Rectal smooth muscle tissue (tissue), 1 donor: ENCODE results near the gene UBTF.

Experiments
- H3K27ac ChIP-seq: one replicate; pipeline ENCODE4 v1.7.0; 2013; ENCODE audit warnings: low read depth, low read length, inconsistent platforms
- H3K27me3 ChIP-seq: one replicate; pipeline ENCODE4 v1.7.0; 2013; ENCODE audit warnings: low read length; ENCODE audit not compliant: control insufficient read depth, insufficient read depth
- H3K36me3 ChIP-seq: one replicate; pipeline ENCODE4 v1.7.0; 2013; ENCODE audit warnings: low read length; ENCODE audit not compliant: control insufficient read depth, insufficient read depth
- H3K4me1 ChIP-seq: one replicate; pipeline ENCODE4 v1.7.0; 2013; ENCODE audit warnings: low read length; ENCODE audit not compliant: control insufficient read depth, insufficient read depth
- H3K4me3 ChIP-seq: one replicate; pipeline ENCODE4 v1.7.0; 2013; ENCODE audit warnings: low read length
- H3K9ac ChIP-seq: one replicate; pipeline ENCODE4 v1.7.0; 2013; ENCODE audit warnings: low read length

The UBTF gene

GRCh38 chr17:44207319-44207718, 12.2 kb downstream of the UBTF start:
- Histone ChIP-seq H3K27ac (no peak overlapping the region), H3K4me1 (peaks cover 8% of the 10 kb centered on the region)

GRCh38 chr17:44206825-44207155, 12.7 kb downstream of the UBTF start:
- peaks cover 8% of the 10 kb centered on the region for H3K4me1 ChIP-seq
- no peak overlapping the region for H3K4me3 ChIP-seq
- no peak overlapping the region for H3K27ac ChIP-seq
- H3K36me3 ChIP-seq: peaks cover 33% of the 10 kb centered on the region
- no peak overlapping the region for H3K9ac ChIP-seq
- no peaks in the 10 kb centered on the region for H3K27me3 ChIP-seq

More at GRCh38 chr17:44207319-44207718, 12.2 kb downstream of the UBTF start:
- Histone ChIP-seq H3K9ac (no peak overlapping the region), H3K36me3 (peaks cover 33% of the 10 kb centered on the region), H3K4me3 (no peak overlapping the region), H3K27me3 (no peaks in the 10 kb centered on the region)

- Histone ChIP-seq H3K36me3 (peaks cover 27% of the 10 kb centered on the region), H3K27ac (no peak overlapping the region), H3K9ac (no peak overlapping the region), H3K4me3 (no peak overlapping the region), H3K27me3 (no peaks in the 10 kb centered on the region), H3K4me1 (peaks cover 8% of the 10 kb centered on the region)
These were observed 13.3 kb downstream of the UBTF start for GRCh38 chr17:44205962-44206824.

GRCh38 chr17:44204441-44204882, 15.0 kb downstream of the UBTF start:
- H3K36me3 ChIP-seq: peaks cover 19% of the 10 kb centered on the region
- H3K4me3 ChIP-seq: no peak overlapping the region
- H3K9ac ChIP-seq: no peak overlapping the region
- no peaks in the 10 kb centered on the region for H3K4me1 ChIP-seq
- H3K27me3 ChIP-seq: no peaks in the 10 kb centered on the region
- no peak overlapping the region for H3K27ac ChIP-seq

GRCh38 chr17:44203731-44204440, 15.6 kb downstream of the UBTF start:
- Histone ChIP-seq H3K27ac (no peak overlapping the region), H3K36me3 (peaks cover 15% of the 10 kb centered on the region), H3K9ac (no peak overlapping the region), H3K4me1 (no peaks in the 10 kb centered on the region), H3K27me3 (no peaks in the 10 kb centered on the region), H3K4me3 (no peak overlapping the region)

- Histone ChIP-seq H3K27me3 (no peaks in the 10 kb centered on the region), H3K9ac (no peak overlapping the region), H3K27ac (no peak overlapping the region), H3K36me3 (peaks cover 8% of the 10 kb centered on the region), H3K4me1 (peaks cover 5% of the 10 kb centered on the region), H3K4me3 (no peak overlapping the region)
These were observed 16.7 kb downstream of the UBTF start for GRCh38 chr17:44202756-44203155.

GRCh38 chr17:44200478-44201155, 18.9 kb downstream of the UBTF start:
- Histone ChIP-seq H3K27me3 (no peaks in the 10 kb centered on the region), H3K4me1 (peaks cover 5% of the 10 kb centered on the region), H3K27ac (peak overlapping the region; percentile 95), H3K9ac (peak overlapping the region; percentile 86), H3K36me3 (no peaks in the 10 kb centered on the region), H3K4me3 (peak overlapping the region; percentile 90)

- peak within 1 kb of the TSS; percentile 95 for H3K27ac ChIP-seq
- peaks cover 4% of the 10 kb centered on the region for H3K36me3 ChIP-seq
- no peaks in the 10 kb centered on the region for H3K27me3 ChIP-seq
- peak within 1 kb of the TSS; percentile 86 for H3K9ac ChIP-seq
- peaks cover 5% of the 10 kb centered on the region for H3K4me1 ChIP-seq
- peak within 1 kb of the TSS; percentile 90 for H3K4me3 ChIP-seq
These were observed 19.7 kb downstream of the UBTF start, which contains the start of gene ATXN7L3 for GRCh38 chr17:44199553-44200477. Gene ATXN7L3, minus strand, starts transcription at chr17:44199884. Its CDS starts 1,814 bp downstream, at chr17:44198070.

GRCh38 chr17:44198721-44199552, 20.5 kb downstream of the UBTF start:
- Histone ChIP-seq H3K4me1 (peaks cover 5% of the 10 kb centered on the region), H3K9ac (peak overlapping the region; percentile 45), H3K27me3 (no peaks in the 10 kb centered on the region), H3K27ac (peak overlapping the region; percentile 82), H3K4me3 (peak overlapping the region; percentile 78), H3K36me3 (peaks cover 13% of the 10 kb centered on the region)

GRCh38 chr17:44197980-44198720, 21.3 kb downstream of the UBTF start:
- peak overlapping the region; percentile 78 for H3K4me3 ChIP-seq
- H3K27ac ChIP-seq: peak overlapping the region; percentile 82
- H3K4me1 ChIP-seq: peaks cover 5% of the 10 kb centered on the region
- H3K36me3 ChIP-seq: peaks cover 19% of the 10 kb centered on the region
- peak overlapping the region; percentile 45 for H3K9ac ChIP-seq
- H3K27me3 ChIP-seq: no peaks in the 10 kb centered on the region
